ENCODE results near the gene RTN4R.

RTN4R gene

DNA sequence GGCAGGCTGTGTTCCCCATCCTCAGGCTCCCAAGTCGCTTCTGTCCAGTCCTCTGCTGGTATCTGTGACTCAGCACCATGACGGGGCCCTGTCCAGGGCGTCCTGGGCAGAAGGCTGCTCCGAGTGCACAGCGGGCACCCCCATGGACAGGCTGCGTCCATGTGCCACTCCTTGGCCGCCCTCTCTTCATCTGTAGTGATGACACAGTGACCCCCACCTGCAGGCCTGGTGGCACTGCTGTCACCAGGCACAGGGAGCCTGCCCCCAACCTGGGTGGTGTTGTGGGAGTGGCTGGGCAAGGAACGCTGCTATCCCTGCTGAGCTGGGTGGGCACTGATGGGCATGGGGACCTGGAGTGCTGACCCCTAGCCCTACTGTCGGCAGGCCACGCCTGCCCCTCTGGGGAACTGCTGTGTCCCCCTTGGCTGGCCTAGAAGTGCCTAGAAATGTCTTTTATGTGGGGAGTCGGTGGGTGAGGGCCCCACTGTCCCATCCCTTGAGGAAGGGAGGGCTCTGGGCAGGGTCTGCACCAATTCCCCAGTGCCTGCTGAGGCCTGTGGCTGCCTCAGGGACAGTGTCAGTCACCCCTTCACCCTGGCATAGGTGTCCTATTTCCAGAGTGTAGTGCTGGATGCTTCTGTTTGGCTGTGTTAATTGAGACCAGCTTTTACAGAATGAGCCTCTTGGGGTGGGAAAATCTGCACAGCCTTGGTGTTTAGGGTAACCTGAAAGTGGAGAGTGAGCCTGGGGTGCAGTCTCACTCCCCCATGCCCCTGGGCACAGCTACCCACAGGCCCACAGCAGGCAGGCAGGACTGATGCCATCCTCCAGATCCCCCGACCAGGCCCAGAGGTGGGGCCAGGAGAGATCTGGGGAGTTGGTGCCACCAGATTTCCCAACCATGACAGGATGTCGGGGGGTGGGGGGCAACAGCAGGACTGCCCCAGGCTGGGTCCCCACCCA, 34.5 kb downstream of the RTN4R start:
- TF ChIP-seq MAX (IDR thresholded peaks at IDR 0.05; ENCODE audit: low read depth, low read length): no peak
- no peak for TF ChIP-seq CTCF (IDR thresholded peaks at IDR 0.05; ENCODE audit: low read depth, low read length)
- no peak for TF ChIP-seq MYC (IDR thresholded peaks at IDR 0.05; ENCODE audit: low read depth, low read length)
- no peak for TF ChIP-seq POLR2A (IDR thresholded peaks at IDR 0.05; ENCODE audit: extremely low read depth, insufficient read length)
- no peak for DNase-seq (ENCODE audit: low read depth)
- H3K4me3 ChIP-seq (ENCODE audit: low read depth, low read length): no peak overlapping the region

DNA sequence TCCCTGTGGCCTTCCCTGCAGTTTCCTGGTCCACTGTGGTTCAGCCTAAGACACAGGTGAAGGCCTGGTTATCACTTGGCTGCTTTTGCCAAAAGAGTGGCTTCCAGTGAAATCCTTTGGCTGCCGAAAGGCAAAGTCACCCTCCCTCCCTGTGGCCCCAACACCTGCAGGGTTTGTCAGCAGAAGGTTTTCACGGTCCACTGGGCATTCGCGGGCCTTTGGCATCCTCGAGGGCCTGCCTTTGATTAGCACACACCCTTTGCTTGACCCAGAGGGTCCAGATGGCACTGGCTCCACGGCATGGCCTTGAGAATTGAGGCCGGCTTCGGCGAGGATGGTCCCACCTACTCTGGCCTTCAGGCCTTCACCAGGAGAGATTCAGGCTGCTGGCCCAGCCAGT, 35.3 kb downstream of the RTN4R start:
- no peak overlapping the region for H3K4me3 ChIP-seq (ENCODE audit: low read depth, low read length)
- DNase-seq (ENCODE audit: low read depth): no peak
- TF ChIP-seq MAX (IDR thresholded peaks at IDR 0.05; ENCODE audit: low read depth, low read length) (no peak), POLR2A (IDR thresholded peaks at IDR 0.05; ENCODE audit: extremely low read depth, insufficient read length) (no peak), CTCF (IDR thresholded peaks at IDR 0.05; ENCODE audit: low read depth, low read length) (no peak), MYC (IDR thresholded peaks at IDR 0.05; ENCODE audit: low read depth, low read length) (no peak)

DNA sequence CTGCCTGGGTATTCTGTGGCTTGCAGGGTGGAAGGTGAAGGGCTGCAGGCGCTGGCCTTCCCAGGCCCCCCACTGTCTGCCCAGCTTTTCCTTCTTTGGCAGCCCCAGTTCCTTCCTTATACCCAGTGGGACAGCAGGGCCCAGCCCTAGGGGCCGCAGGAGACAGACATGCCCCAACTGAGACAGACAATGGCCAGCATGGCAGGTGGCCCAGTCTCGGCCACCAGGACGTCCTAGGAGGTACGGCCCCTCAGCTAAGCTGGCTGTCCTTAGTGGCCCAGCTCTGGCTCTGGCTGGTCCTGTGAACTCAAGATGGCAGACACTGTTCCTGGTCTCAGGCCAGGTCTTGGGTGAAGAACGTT, 35.9 kb downstream of the RTN4R start:
- DNase-seq (ENCODE audit: low read depth): no peak
- H3K4me3 ChIP-seq (ENCODE audit: low read depth, low read length): no peak overlapping the region
- TF ChIP-seq POLR2A (IDR thresholded peaks at IDR 0.05; ENCODE audit: extremely low read depth, insufficient read length): no peak
- TF ChIP-seq MAX (IDR thresholded peaks at IDR 0.05; ENCODE audit: low read depth, low read length): no peak
- TF ChIP-seq MYC (IDR thresholded peaks at IDR 0.05; ENCODE audit: low read depth, low read length): no peak
- no peak for TF ChIP-seq CTCF (IDR thresholded peaks at IDR 0.05; ENCODE audit: low read depth, low read length)

- H3K4me3 ChIP-seq (ENCODE audit: low read depth, low read length): no peak overlapping the region
- DNase-seq (ENCODE audit: low read depth): no peak
These were observed 36.4 kb downstream of the RTN4R start for GRCh38 chr22:20231514-20232236.

More at GRCh38 chr22:20231514-20232236, 36.4 kb downstream of the RTN4R start:
- TF ChIP-seq POLR2A (IDR thresholded peaks at IDR 0.05; ENCODE audit: extremely low read depth, insufficient read length) (no peak), MAX (IDR thresholded peaks at IDR 0.05; ENCODE audit: low read depth, low read length) (no peak), CTCF (IDR thresholded peaks at IDR 0.05; ENCODE audit: low read depth, low read length) (no peak), MYC (IDR thresholded peaks at IDR 0.05; ENCODE audit: low read depth, low read length) (no peak)

Measured in NB4 (cell line).